ENCODE results near the gene TMEM221. TPM values are rescaled to one million over a fixed set of nuclear protein-coding genes. Genes with fewer than 3 reads are reported as not detected.
A peak's percentile ranks its signal among the peaks of the same experiment; 100 is the strongest.
"Not testable (repeated sequence)": the region's sequence is repeated elsewhere in the genome, so short reads cannot be mapped to it uniquely, and the experiment has no call there.

The TMEM221 gene
- total RNA-seq, 2 experiments from 2014 or later, result not detected

GRCh38 chr19:17479325-17479791 lies 30.9 kb upstream of the TMEM221 start:
- no peak for ATAC-seq (ENCODE audit: poor library complexity)
- no peak for TF ChIP-seq CTCF (IDR thresholded peaks at IDR 0.05)
- Histone ChIP-seq H3K4me3 (ENCODE audit: low read length) (no peak overlapping the region), H3K36me3 (ENCODE audit: insufficient read depth, low read length) (no peaks in the 10 kb centered on the region), H3K27ac (ENCODE audit: low read depth in 1 of 2, low read length in 2 of 2) (no peak overlapping the region), H3K4me1 (ENCODE audit: insufficient read depth, low read length) (no peaks in the 10 kb centered on the region), H3K27me3 (ENCODE audit: control insufficient read depth in 1 of 2, insufficient read depth in 2 of 2, low read length in 2 of 2) (no peaks in the 10 kb centered on the region), H3K9me3 (ENCODE audit: control insufficient read depth in 1 of 2, insufficient read depth in 1 of 2, low read length in 2 of 2) (no peaks in the 10 kb centered on the region)
- no peaks in the 10 kb centered on the region for H3K36me3 Mint-ChIP-seq (ENCODE audit: low read depth)
- H3K27ac Mint-ChIP-seq, result no peak overlapping the region
- no peaks in the 10 kb centered on the region for H3K4me1 Mint-ChIP-seq (ENCODE audit: low read depth)
- H3K9me3 Mint-ChIP-seq, result no peaks in the 10 kb centered on the region
- intact Hi-C loops (cut with DNase I, micrococcal nuclease), result no loop called here
- DNase-seq, result no peak
- no peaks in the 10 kb centered on the region for H3K27me3 Mint-ChIP-seq
- CTCF ChIA-PET, result interaction anchor here (2.0 kb wide), 1 partner anchor 17 kb away, joined by 8 read pairs; no protein-coding TSS in a partner anchor
- POLR2A ChIA-PET, result no interaction called here
- H3K4me3 Mint-ChIP-seq, result no peak overlapping the region

- intact Hi-C loops (cut with DNase I, micrococcal nuclease), result no loop called here
- no peaks in the 10 kb centered on the region for H3K36me3 Mint-ChIP-seq (ENCODE audit: low read depth)
- Histone ChIP-seq H3K4me3 (ENCODE audit: low read length) (no peak overlapping the region), H3K4me1 (ENCODE audit: insufficient read depth, low read length) (peaks cover 16% of the 10 kb centered on the region), H3K27me3 (ENCODE audit: control insufficient read depth in 1 of 2, insufficient read depth in 2 of 2, low read length in 2 of 2) (no peaks in the 10 kb centered on the region), H3K9me3 (ENCODE audit: control insufficient read depth in 1 of 2, insufficient read depth in 1 of 2, low read length in 2 of 2) (no peaks in the 10 kb centered on the region), H3K27ac (ENCODE audit: low read depth in 1 of 2, low read length in 2 of 2) (no peak overlapping the region), H3K36me3 (ENCODE audit: insufficient read depth, low read length) (no peaks in the 10 kb centered on the region)
- H3K27ac Mint-ChIP-seq, result no peak overlapping the region
- ChIA-PET CTCF (no interaction called here), POLR2A (no interaction called here)
- no peaks in the 10 kb centered on the region for H3K9me3 Mint-ChIP-seq
- H3K27me3 Mint-ChIP-seq, result no peaks in the 10 kb centered on the region
- H3K4me1 Mint-ChIP-seq (ENCODE audit: low read depth), result peaks cover 7% of the 10 kb centered on the region
- ATAC-seq (ENCODE audit: poor library complexity) (no peak), DNase-seq (no peak)
- no peak overlapping the region for H3K4me3 Mint-ChIP-seq
- TF ChIP-seq CTCF (IDR thresholded peaks at IDR 0.05), result no peak
Measured at GRCh38 chr19:17475541-17476115, 27.2 kb upstream of the TMEM221 start.

GRCh38 chr19:17475011-17475540 lies 26.6 kb upstream of the TMEM221 start:
- H3K4me1 Mint-ChIP-seq (ENCODE audit: low read depth); H3K27ac Mint-ChIP-seq; POLR2A ChIA-PET; H3K4me3 Mint-ChIP-seq; H3K27ac ChIP-seq (ENCODE audit: low read depth in 1 of 2, low read length in 2 of 2); H3K36me3 Mint-ChIP-seq (ENCODE audit: low read depth); DNase-seq; H3K36me3 ChIP-seq (ENCODE audit: insufficient read depth, low read length); CTCF ChIA-PET; H3K27me3 Mint-ChIP-seq; H3K9me3 Mint-ChIP-seq; H3K9me3 ChIP-seq (ENCODE audit: control insufficient read depth in 1 of 2, insufficient read depth in 1 of 2, low read length in 2 of 2); intact Hi-C loops (cut with DNase I, micrococcal nuclease); ATAC-seq (ENCODE audit: poor library complexity); H3K27me3 ChIP-seq (ENCODE audit: control insufficient read depth in 1 of 2, insufficient read depth in 2 of 2, low read length in 2 of 2); H3K4me3 ChIP-seq (ENCODE audit: low read length): not testable (repeated sequence)
- peaks cover 19% of the 10 kb centered on the region for H3K4me1 ChIP-seq (ENCODE audit: insufficient read depth, low read length)

GRCh38 chr19:17473041-17473440 lies 24.6 kb upstream of the TMEM221 start:
- no peak overlapping the region for H3K4me3 ChIP-seq (ENCODE audit: low read length)
- no peak for ATAC-seq (ENCODE audit: poor library complexity)
- no peak overlapping the region for H3K27ac Mint-ChIP-seq
- H3K36me3 Mint-ChIP-seq (ENCODE audit: low read depth), result peaks cover 4% of the 10 kb centered on the region
- intact Hi-C loops (cut with DNase I, micrococcal nuclease), result no loop called here
- DNase-seq, result peak in 2 of 14 experiments; percentile 56 to 61
- no peaks in the 10 kb centered on the region for H3K27me3 ChIP-seq (ENCODE audit: control insufficient read depth in 1 of 2, insufficient read depth in 2 of 2, low read length in 2 of 2)
- H3K4me3 Mint-ChIP-seq, result peak overlapping the region; percentile 1
- H3K36me3 ChIP-seq (ENCODE audit: insufficient read depth, low read length), result no peaks in the 10 kb centered on the region
- no peaks in the 10 kb centered on the region for H3K9me3 Mint-ChIP-seq
- ChIA-PET CTCF (no interaction called here), POLR2A (no interaction called here)
- peaks cover 32% of the 10 kb centered on the region for H3K4me1 ChIP-seq (ENCODE audit: insufficient read depth, low read length)
- H3K27ac ChIP-seq (ENCODE audit: low read depth in 1 of 2, low read length in 2 of 2), result no peak overlapping the region
- no peaks in the 10 kb centered on the region for H3K27me3 Mint-ChIP-seq
- peaks cover 19% of the 10 kb centered on the region for H3K4me1 Mint-ChIP-seq (ENCODE audit: low read depth)
- H3K9me3 ChIP-seq (ENCODE audit: control insufficient read depth in 1 of 2, insufficient read depth in 1 of 2, low read length in 2 of 2), result no peaks in the 10 kb centered on the region
- no peak for TF ChIP-seq CTCF (IDR thresholded peaks at IDR 0.05)

Data from CD4-positive, alpha-beta T cell (primary cell).